ENCODE data around the gene NOP9.

The NOP9 gene

GRCh38 chr14:24259282-24260025 is 40.2 kb upstream of the NOP9 start:
- TF ChIP-seq JUND (IDR thresholded peaks at IDR 0.05; ENCODE audit: low read depth), result no peak
- DNase-seq (ENCODE audit: low read depth in 1 of 2, low spot score in 1 of 2), result peak in 1 of 2 experiments; percentile 36
- in situ Hi-C loops (cut with HindIII; ENCODE audit: low pct_unique_long_range_greater_than_20kb, low sequenced_read_pairs), result no loop called here

- in situ Hi-C loops (cut with HindIII; ENCODE audit: low pct_unique_long_range_greater_than_20kb, low sequenced_read_pairs), result no loop called here
- no peak for TF ChIP-seq JUND (IDR thresholded peaks at IDR 0.05; ENCODE audit: low read depth)
- DNase-seq (ENCODE audit: low read depth in 1 of 2, low spot score in 1 of 2), result peak in 1 of 2 experiments; percentile 12
These were observed 39.4 kb upstream of the NOP9 start for GRCh38 chr14:24260026-24260779.

GRCh38 chr14:24260780-24261157 is 38.9 kb upstream of the NOP9 start:
- no peak for TF ChIP-seq JUND (IDR thresholded peaks at IDR 0.05; ENCODE audit: low read depth)
- no peak for DNase-seq (ENCODE audit: low read depth in 1 of 2, low spot score in 1 of 2)
- in situ Hi-C loops (cut with HindIII; ENCODE audit: low pct_unique_long_range_greater_than_20kb, low sequenced_read_pairs), result no loop called here

- no peak for DNase-seq (ENCODE audit: low read depth in 1 of 2, low spot score in 1 of 2)
- in situ Hi-C loops (cut with HindIII; ENCODE audit: low pct_unique_long_range_greater_than_20kb, low sequenced_read_pairs), result no loop called here
- TF ChIP-seq JUND (IDR thresholded peaks at IDR 0.05; ENCODE audit: low read depth), result no peak
These were observed 38.2 kb upstream of the NOP9 start for GRCh38 chr14:24261256-24261968.

GRCh38 chr14:24261969-24262327 is 37.7 kb upstream of the NOP9 start:
- DNase-seq (ENCODE audit: low read depth in 1 of 2, low spot score in 1 of 2), result no peak
- TF ChIP-seq JUND (IDR thresholded peaks at IDR 0.05; ENCODE audit: low read depth), result no peak
- in situ Hi-C loops (cut with HindIII; ENCODE audit: low pct_unique_long_range_greater_than_20kb, low sequenced_read_pairs), result no loop called here

GRCh38 chr14:24262821-24263733 is 36.6 kb upstream of the NOP9 start, which contains the start of gene TGM1:
TGM1 (minus strand) TSS chr14:24263177; CDS start chr14:24262352, 825 bp downstream.
- in situ Hi-C loops (cut with HindIII; ENCODE audit: low pct_unique_long_range_greater_than_20kb, low sequenced_read_pairs), result no loop called here
- peak in 1 of 2 experiments; percentile 49 for DNase-seq (ENCODE audit: low read depth in 1 of 2, low spot score in 1 of 2)
- no peak for TF ChIP-seq JUND (IDR thresholded peaks at IDR 0.05; ENCODE audit: low read depth)

- in situ Hi-C loops (cut with HindIII; ENCODE audit: low pct_unique_long_range_greater_than_20kb, low sequenced_read_pairs), result no loop called here
- no peak for TF ChIP-seq JUND (IDR thresholded peaks at IDR 0.05; ENCODE audit: low read depth)
- DNase-seq (ENCODE audit: low read depth in 1 of 2, low spot score in 1 of 2), result peak; percentile 42 to 83
These were observed 35.8 kb upstream of the NOP9 start for GRCh38 chr14:24263848-24264247.

- no peak for TF ChIP-seq JUND (IDR thresholded peaks at IDR 0.05; ENCODE audit: low read depth)
- in situ Hi-C loops (cut with HindIII; ENCODE audit: low pct_unique_long_range_greater_than_20kb, low sequenced_read_pairs), result no loop called here
- DNase-seq (ENCODE audit: low read depth in 1 of 2, low spot score in 1 of 2), result peak in 1 of 2 experiments; percentile 3
These were observed 35.4 kb upstream of the NOP9 start for GRCh38 chr14:24264298-24264697.

- TF ChIP-seq JUND (IDR thresholded peaks at IDR 0.05; ENCODE audit: low read depth), result no peak
- no peak for DNase-seq (ENCODE audit: low read depth in 1 of 2, low spot score in 1 of 2)
- in situ Hi-C loops (cut with HindIII; ENCODE audit: low pct_unique_long_range_greater_than_20kb, low sequenced_read_pairs), result no loop called here
These were observed 33.1 kb upstream of the NOP9 start for GRCh38 chr14:24266344-24267244.

- no peak for TF ChIP-seq JUND (IDR thresholded peaks at IDR 0.05; ENCODE audit: low read depth)
- in situ Hi-C loops (cut with HindIII; ENCODE audit: low pct_unique_long_range_greater_than_20kb, low sequenced_read_pairs), result no loop called here
- DNase-seq (ENCODE audit: low read depth in 1 of 2, low spot score in 1 of 2), result no peak
These were observed 32.1 kb upstream of the NOP9 start for GRCh38 chr14:24267516-24267915.

GRCh38 chr14:24268225-24268624 is 31.4 kb upstream of the NOP9 start:
- in situ Hi-C loops (cut with HindIII; ENCODE audit: low pct_unique_long_range_greater_than_20kb, low sequenced_read_pairs), result no loop called here
- no peak for DNase-seq (ENCODE audit: low read depth in 1 of 2, low spot score in 1 of 2)
- TF ChIP-seq JUND (IDR thresholded peaks at IDR 0.05; ENCODE audit: low read depth), result no peak
